Tibial nerve (tissue), 3 donors: ENCODE data around the gene REPIN1.

Source experiments
- CTCF ChIP-seq, 5 experiments: fragments of 200-600 bp in 3 of 5; fragments of 450-650 bp in 2 of 5; sonication (generic) in 3 of 5; IDR thresholded peaks; one replicate each; pipeline ENCODE4 v1.5.1; 2016 to 2019; ENCODE audit warnings: antibody characterized with exemption in 5 of 5, mild to moderate bottlenecking in 3 of 5, moderate library complexity in 2 of 5
- POLR2A ChIP-seq, 2 donors: fragments of 450-650 bp; IDR thresholded peaks; one replicate each; pipeline ENCODE4 v1.6.1; 2017; ENCODE audit warnings: antibody characterized with exemption in 2 of 2, mild to moderate bottlenecking in 2 of 2, moderate library complexity in 2 of 2

GRCh38 chr7:150341263-150342120 lies 27.1 kb upstream of the REPIN1 start, which contains the start of gene RARRES2:
- TF ChIP-seq CTCF (IDR thresholded peaks at IDR 0.05) (no peak), POLR2A (IDR thresholded peaks at IDR 0.05) (no peak)
